OCI-LY1 (cell line): ENCODE data around the gene NLRP12.
"Not testable (repeated sequence)": the region's sequence is repeated elsewhere in the genome, so short reads cannot be mapped to it uniquely, and the experiment has no call there.

Experiments
- H2AFZ ChIP-seq: fragments of 200-600 bp; sonication (generic), shearing (Covaris generic); 2 replicates; pipeline ENCODE4 v1.6.0; 2014; ENCODE audit warnings: antibody characterized with exemption, mild to moderate bottlenecking, low read length
- H3F3A ChIP-seq: fragments of 200-600 bp; sonication (generic), shearing (Covaris generic); 2 replicates; pipeline ENCODE4 v1.6.0; 2014; ENCODE audit warnings: mild to moderate bottlenecking, antibody characterized with exemption, low read length, moderate library complexity; ENCODE audit not compliant: insufficient read depth
- H3K27ac ChIP-seq: fragments of 200-600 bp; sonication (generic); 2 replicates; pipeline ENCODE4 v1.5.1; 2014; ENCODE audit warnings: low read length, mixed run types, mild to moderate bottlenecking, low read depth; ENCODE audit not compliant: poor library complexity, severe bottlenecking
- H3K27me3 ChIP-seq: fragments of 200-600 bp; sonication (generic); 2 replicates; pipeline ENCODE4 v1.6.0; 2014; ENCODE audit warnings: antibody characterized with exemption, mild to moderate bottlenecking, low read length, moderate library complexity; ENCODE audit not compliant: insufficient read depth
- H3K36me3 ChIP-seq: fragments of 200-600 bp; sonication (generic); 2 replicates; pipeline ENCODE4 v1.6.1; 2014; ENCODE audit warnings: mild to moderate bottlenecking, antibody characterized with exemption, low read length, moderate library complexity, mixed read lengths; ENCODE audit not compliant: insufficient read depth
- H3K4me1 ChIP-seq: fragments of 200-600 bp; sonication (generic); 2 replicates; pipeline ENCODE4 v1.5.1; 2014; ENCODE audit warnings: mild to moderate bottlenecking, low read length, moderate library complexity; ENCODE audit not compliant: insufficient read depth, severe bottlenecking
- H3K4me2 ChIP-seq: fragments of 200-600 bp; sonication (generic), shearing (Covaris generic); 2 replicates; pipeline ENCODE4 v1.6.1; 2014; ENCODE audit warnings: low read length
- H3K4me3 ChIP-seq: fragments of 200-600 bp; sonication (generic); 2 replicates; pipeline ENCODE4 v1.5.1; 2014; ENCODE audit warnings: low read length, low read depth, mild to moderate bottlenecking, mixed read lengths; ENCODE audit not compliant: poor library complexity, severe bottlenecking
- H3K79me2 ChIP-seq: fragments of 200-600 bp; shearing (Covaris generic); 2 replicates; pipeline ENCODE4 v1.6.1; 2016; ENCODE audit warnings: mixed run types, low read length, mixed read lengths; ENCODE audit not compliant: insufficient read depth
- H3K9ac ChIP-seq: fragments of 200-600 bp; sonication (generic), shearing (Covaris generic); 2 replicates; pipeline ENCODE4 v1.6.1; 2014; ENCODE audit warnings: mild to moderate bottlenecking, low read length, mixed read lengths
- H3K9me2 ChIP-seq: fragments of 200-600 bp; sonication (generic), shearing (Covaris generic); 2 replicates; pipeline ENCODE4 v1.6.1; 2014; ENCODE audit warnings: low read depth, mild to moderate bottlenecking, low read length, mixed read lengths
- H3K9me3 ChIP-seq: fragments of 200-600 bp; shearing (Covaris generic); 2 replicates; pipeline ENCODE4 v1.6.1; 2014; ENCODE audit warnings: low read length, mixed read lengths
- H4K20me1 ChIP-seq: fragments of 200-600 bp; sonication (generic), shearing (Covaris generic); 2 replicates; pipeline ENCODE4 v1.6.0; 2016; ENCODE audit warnings: mild to moderate bottlenecking, low read length; ENCODE audit not compliant: insufficient read depth
- EZH2 ChIP-seq: fragments of 200-600 bp; sonication (generic), shearing (Covaris generic); IDR thresholded peaks from 2 replicates; pipeline ENCODE4 v1.8.0; 2017; ENCODE audit warnings: borderline replicate concordance, mixed run types, mild to moderate bottlenecking, antibody characterized with exemption, low read length, moderate library complexity, mixed read lengths

The NLRP12 gene

GRCh38 chr19:53844849-53845246 is 20.7 kb upstream of the NLRP12 start:
- H3K9ac ChIP-seq, result no peak overlapping the region
- H3K9me2 ChIP-seq, result no peaks in the 10 kb centered on the region
- no peaks in the 10 kb centered on the region for H3K79me2 ChIP-seq
- no peak overlapping the region for H3K27ac ChIP-seq
- no peak overlapping the region for H2AFZ ChIP-seq
- H3K9me3 ChIP-seq, result no peaks in the 10 kb centered on the region
- H3K4me3 ChIP-seq, result no peak overlapping the region
- no peak overlapping the region for H3K4me2 ChIP-seq
- no peaks in the 10 kb centered on the region for H3F3A ChIP-seq
- H3K36me3 ChIP-seq, result no peaks in the 10 kb centered on the region
- no peak for TF ChIP-seq EZH2
- no peaks in the 10 kb centered on the region for H3K27me3 ChIP-seq
- H3K4me1 ChIP-seq, result no peaks in the 10 kb centered on the region
- H4K20me1 ChIP-seq, result no peaks in the 10 kb centered on the region

GRCh38 chr19:53840914-53841313 is 16.8 kb upstream of the NLRP12 start:
- H3K27ac ChIP-seq, H3K9me2 ChIP-seq, H3K4me1 ChIP-seq, H3K27me3 ChIP-seq, H3K4me3 ChIP-seq, H3F3A ChIP-seq, H3K9me3 ChIP-seq, H3K4me2 ChIP-seq, H2AFZ ChIP-seq, H4K20me1 ChIP-seq, H3K9ac ChIP-seq, H3K79me2 ChIP-seq, H3K36me3 ChIP-seq: not testable (repeated sequence)

- H3K4me2 ChIP-seq, H3K36me3 ChIP-seq, H3K27ac ChIP-seq, H3K27me3 ChIP-seq, H4K20me1 ChIP-seq, H3K79me2 ChIP-seq, H3K9me3 ChIP-seq, H3K9ac ChIP-seq, H2AFZ ChIP-seq, H3F3A ChIP-seq, H3K4me1 ChIP-seq, H3K9me2 ChIP-seq, H3K4me3 ChIP-seq: not testable (repeated sequence)
Measured at GRCh38 chr19:53840241-53840640, 16.1 kb upstream of the NLRP12 start.

DNA sequence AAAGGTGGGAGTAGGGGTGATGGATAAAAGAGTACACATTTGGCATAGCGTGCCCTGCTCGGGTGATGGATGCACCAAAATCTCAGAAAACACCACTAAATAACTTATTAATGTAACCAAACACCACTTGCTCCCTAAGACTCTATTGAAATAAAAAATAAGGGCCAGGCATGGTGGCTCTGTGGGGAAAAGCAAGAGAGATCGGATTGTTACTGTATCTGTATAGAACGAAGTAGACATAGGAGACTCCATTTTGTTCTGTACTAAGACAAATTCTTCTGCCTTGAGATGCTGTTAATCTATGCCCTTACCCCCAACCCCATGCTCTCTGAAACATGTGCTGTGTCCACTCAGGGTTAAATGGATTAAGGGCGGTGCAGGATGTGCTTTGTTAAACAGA is 14.3 kb upstream of the NLRP12 start:
- H3F3A ChIP-seq, H2AFZ ChIP-seq, H3K9ac ChIP-seq, H3K79me2 ChIP-seq, H3K36me3 ChIP-seq, H3K27ac ChIP-seq, H3K4me2 ChIP-seq, H3K9me2 ChIP-seq, H4K20me1 ChIP-seq, H3K27me3 ChIP-seq, H3K9me3 ChIP-seq, H3K4me3 ChIP-seq, H3K4me1 ChIP-seq: not testable (repeated sequence)

DNA sequence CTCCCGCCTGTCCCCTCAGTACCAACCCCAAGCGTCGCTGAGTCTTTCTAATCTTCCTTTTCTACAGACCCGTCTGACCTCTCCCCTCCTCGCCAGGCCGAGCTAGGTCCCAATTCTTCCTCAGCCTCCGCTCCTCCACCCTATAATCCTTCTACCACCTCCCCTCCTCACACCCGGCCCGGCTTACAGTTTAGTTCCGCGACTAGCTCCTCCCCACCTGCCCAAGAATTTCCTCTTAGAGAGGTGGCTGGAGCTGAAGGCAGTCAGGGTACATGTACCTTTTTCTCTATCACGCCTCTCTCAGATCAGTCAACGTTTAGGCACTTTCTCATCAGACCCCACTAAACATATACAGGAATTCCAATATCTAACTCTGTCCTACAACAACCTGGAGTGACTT is 8.7 kb upstream of the NLRP12 start:
- not testable (repeated sequence) for H3K4me2 ChIP-seq, H4K20me1 ChIP-seq, H3K36me3 ChIP-seq, H3K27ac ChIP-seq, H3K9ac ChIP-seq, H2AFZ ChIP-seq, H3K4me1 ChIP-seq, H3K79me2 ChIP-seq, H3K9me3 ChIP-seq, H3K27me3 ChIP-seq, H3K9me2 ChIP-seq, H3F3A ChIP-seq, H3K4me3 ChIP-seq
